ENCODE measurements around the gene TMEM94. TPM values are rescaled to one million over a fixed set of nuclear protein-coding genes. Genes with fewer than 3 reads are reported as not detected.

Gene TMEM94
- 62.9 and 109 TPM in 2 replicates for total RNA-seq (2014; rRNA removed; shearing (Covaris generic))

- H3K36me3 ChIP-seq, result peaks cover 4% of the 10 kb centered on the region; the same call in 1 of the 2 replicates
- H3K27ac ChIP-seq, result peak within 1 kb of the TSS; percentile 74
- no peaks in the 10 kb centered on the region for H3K9me3 ChIP-seq (replicated peaks)
- no peaks in the 10 kb centered on the region for H3K27me3 ChIP-seq (replicated peaks)
- H3K4me3 ChIP-seq, result peak within 1 kb of the TSS; percentile 63
- DNase-seq (ENCODE audit: low read depth in 1 of 2, low spot score in 2 of 2), result peak; percentile 98 to 99
- H3K4me1 ChIP-seq (replicated peaks), result peaks cover 41% of the 10 kb centered on the region
Observed at GRCh38 chr17:75456417-75457046, at the start of gene TMEM94. TSS of gene TMEM94 (plus strand) at chr17:75456635. CDS start at chr17:75471906, 15,271 bp downstream.

- no peak for DNase-seq (ENCODE audit: low read depth in 1 of 2, low spot score in 2 of 2)
- H3K36me3 ChIP-seq, result peaks cover 5% of the 10 kb centered on the region
- peaks cover 3% of the 10 kb centered on the region; the same call in 1 of the 2 replicates for H3K27me3 ChIP-seq (replicated peaks)
- no peaks in the 10 kb centered on the region for H3K9me3 ChIP-seq (replicated peaks)
- no peak overlapping the region for H3K27ac ChIP-seq
- H3K4me1 ChIP-seq (replicated peaks), result peaks cover 18% of the 10 kb centered on the region
- no peak overlapping the region for H3K4me3 ChIP-seq
Observed at GRCh38 chr17:75407655-75408352, 48.6 kb upstream of the TMEM94 start.

- Histone ChIP-seq H3K4me1 (replicated peaks) (peaks cover 11% of the 10 kb centered on the region), H3K36me3 (peaks cover 3% of the 10 kb centered on the region), H3K9me3 (replicated peaks) (no peaks in the 10 kb centered on the region), H3K27me3 (replicated peaks) (peaks cover 3% of the 10 kb centered on the region), H3K27ac (no peak overlapping the region), H3K4me3 (no peak overlapping the region)
- DNase-seq (ENCODE audit: low read depth in 1 of 2, low spot score in 2 of 2), result no peak
Observed at GRCh38 chr17:75410141-75410540, 46.3 kb upstream of the TMEM94 start.

- Histone ChIP-seq H3K27me3 (replicated peaks) (peaks cover 3% of the 10 kb centered on the region), H3K36me3 (no peaks in the 10 kb centered on the region), H3K4me3 (no peak overlapping the region), H3K4me1 (replicated peaks) (peaks cover 3% of the 10 kb centered on the region), H3K27ac (no peak overlapping the region), H3K9me3 (replicated peaks) (no peaks in the 10 kb centered on the region)
- no peak for DNase-seq (ENCODE audit: low read depth in 1 of 2, low spot score in 2 of 2)
Observed at GRCh38 chr17:75411328-75412067, 44.9 kb upstream of the TMEM94 start.

GRCh38 chr17:75412455-75413317 lies 43.7 kb upstream of the TMEM94 start:
- peaks cover 5% of the 10 kb centered on the region for H3K27me3 ChIP-seq (replicated peaks)
- H3K4me3 ChIP-seq, result no peak overlapping the region
- peak; percentile 67 for DNase-seq (ENCODE audit: low read depth in 1 of 2, low spot score in 2 of 2)
- H3K4me1 ChIP-seq (replicated peaks), result no peaks in the 10 kb centered on the region
- H3K9me3 ChIP-seq (replicated peaks), result no peaks in the 10 kb centered on the region
- H3K27ac ChIP-seq, result no peak overlapping the region
- no peaks in the 10 kb centered on the region for H3K36me3 ChIP-seq

GRCh38 chr17:75414488-75414887 lies 41.9 kb upstream of the TMEM94 start:
- no peak overlapping the region for H3K4me3 ChIP-seq
- no peaks in the 10 kb centered on the region for H3K9me3 ChIP-seq (replicated peaks)
- no peaks in the 10 kb centered on the region for H3K4me1 ChIP-seq (replicated peaks)
- peaks cover 3% of the 10 kb centered on the region; the same call in 1 of the 2 replicates for H3K27me3 ChIP-seq (replicated peaks)
- no peak for DNase-seq (ENCODE audit: low read depth in 1 of 2, low spot score in 2 of 2)
- no peak overlapping the region for H3K27ac ChIP-seq
- H3K36me3 ChIP-seq, result no peaks in the 10 kb centered on the region

- Histone ChIP-seq H3K36me3 (no peaks in the 10 kb centered on the region), H3K27me3 (replicated peaks) (peaks cover 3% of the 10 kb centered on the region; the same call in 1 of the 2 replicates), H3K4me3 (no peak overlapping the region), H3K9me3 (replicated peaks) (no peaks in the 10 kb centered on the region), H3K27ac (no peak overlapping the region), H3K4me1 (replicated peaks) (no peaks in the 10 kb centered on the region)
- no peak for DNase-seq (ENCODE audit: low read depth in 1 of 2, low spot score in 2 of 2)
Observed at GRCh38 chr17:75416006-75416405, 40.4 kb upstream of the TMEM94 start.

GRCh38 chr17:75417054-75417580 lies 39.3 kb upstream of the TMEM94 start:
- H3K27ac ChIP-seq, result no peak overlapping the region
- no peaks in the 10 kb centered on the region for H3K4me1 ChIP-seq (replicated peaks)
- H3K9me3 ChIP-seq (replicated peaks), result no peaks in the 10 kb centered on the region
- no peaks in the 10 kb centered on the region for H3K36me3 ChIP-seq
- no peak for DNase-seq (ENCODE audit: low read depth in 1 of 2, low spot score in 2 of 2)
- peaks cover 3% of the 10 kb centered on the region; the same call in 1 of the 2 replicates for H3K27me3 ChIP-seq (replicated peaks)
- no peak overlapping the region for H3K4me3 ChIP-seq

GRCh38 chr17:75418531-75418930 lies 37.9 kb upstream of the TMEM94 start:
- H3K9me3 ChIP-seq (replicated peaks), result no peaks in the 10 kb centered on the region
- H3K36me3 ChIP-seq, result no peaks in the 10 kb centered on the region
- peaks cover 3% of the 10 kb centered on the region; the same call in 1 of the 2 replicates for H3K27me3 ChIP-seq (replicated peaks)
- no peaks in the 10 kb centered on the region for H3K4me1 ChIP-seq (replicated peaks)
- H3K27ac ChIP-seq, result no peak overlapping the region
- no peak overlapping the region for H3K4me3 ChIP-seq
- DNase-seq (ENCODE audit: low read depth in 1 of 2, low spot score in 2 of 2), result no peak

- Histone ChIP-seq H3K9me3 (replicated peaks) (no peaks in the 10 kb centered on the region), H3K4me1 (replicated peaks) (peaks cover 56% of the 10 kb centered on the region), H3K27ac (peak overlapping the region; percentile 84), H3K4me3 (no peak overlapping the region), H3K36me3 (no peaks in the 10 kb centered on the region), H3K27me3 (replicated peaks) (no peaks in the 10 kb centered on the region)
- DNase-seq (ENCODE audit: low read depth in 1 of 2, low spot score in 2 of 2), result peak; percentile 69 to 82
Observed at GRCh38 chr17:75428543-75429469, 27.6 kb upstream of the TMEM94 start.

- Histone ChIP-seq H3K27ac (peak overlapping the region; percentile 84), H3K9me3 (replicated peaks) (no peaks in the 10 kb centered on the region), H3K27me3 (replicated peaks) (no peaks in the 10 kb centered on the region), H3K4me1 (replicated peaks) (peaks cover 71% of the 10 kb centered on the region), H3K4me3 (no peak overlapping the region), H3K36me3 (no peaks in the 10 kb centered on the region)
- DNase-seq (ENCODE audit: low read depth in 1 of 2, low spot score in 2 of 2), result peak; percentile 97 to 98
Observed at GRCh38 chr17:75430159-75430974, 26.1 kb upstream of the TMEM94 start.
